ENCODE measurements around the gene GFOD1. TPM values are rescaled to one million over a fixed set of nuclear protein-coding genes. Genes with fewer than 3 reads are reported as not detected.

Gene GFOD1
- total RNA-seq, 1 donor from 2014 or later: 20.2 TPM

GRCh38 chr6:13528777-13529343, 41.5 kb upstream of the GFOD1 start:
- Histone ChIP-seq H3K4me3 (no peak overlapping the region), H3K27ac (no peak overlapping the region), H3K4me1 (peaks cover 23% of the 10 kb centered on the region), H3K36me3 (no peaks in the 10 kb centered on the region), H3K9me3 (no peaks in the 10 kb centered on the region), H3K27me3 (ENCODE audit: low read depth) (no peaks in the 10 kb centered on the region)
- ATAC-seq (no peak), DNase-seq (no peak)
- no peak for TF ChIP-seq CTCF (IDR thresholded peaks at IDR 0.05)
- intact Hi-C loops (cut with DNase I): no loop called here

GRCh38 chr6:13528232-13528631, 40.8 kb upstream of the GFOD1 start:
- DNase-seq: no peak
- Histone ChIP-seq H3K36me3 (no peaks in the 10 kb centered on the region), H3K4me1 (peaks cover 23% of the 10 kb centered on the region), H3K9me3 (no peaks in the 10 kb centered on the region), H3K27me3 (ENCODE audit: low read depth) (no peaks in the 10 kb centered on the region), H3K27ac (no peak overlapping the region), H3K4me3 (no peak overlapping the region)
- TF ChIP-seq CTCF (IDR thresholded peaks at IDR 0.05): no peak
- intact Hi-C loops (cut with DNase I): no loop called here
- no peak for ATAC-seq

GRCh38 chr6:13527671-13528056, 40.3 kb upstream of the GFOD1 start:
- H3K27me3 ChIP-seq (ENCODE audit: low read depth): no peaks in the 10 kb centered on the region
- peak overlapping the region; percentile 73 for H3K27ac ChIP-seq
- H3K4me3 ChIP-seq: no peak overlapping the region
- no peaks in the 10 kb centered on the region for H3K36me3 ChIP-seq
- H3K4me1 ChIP-seq: peaks cover 23% of the 10 kb centered on the region
- DNase-seq (no peak), ATAC-seq (no peak)
- TF ChIP-seq CTCF (IDR thresholded peaks at IDR 0.05): no peak
- intact Hi-C loops (cut with DNase I): no loop called here
- no peaks in the 10 kb centered on the region for H3K9me3 ChIP-seq

GRCh38 chr6:13526727-13527670, 39.6 kb upstream of the GFOD1 start:
- Histone ChIP-seq H3K36me3 (no peaks in the 10 kb centered on the region), H3K4me3 (no peak overlapping the region), H3K9me3 (no peaks in the 10 kb centered on the region), H3K27me3 (ENCODE audit: low read depth) (no peaks in the 10 kb centered on the region), H3K27ac (peak overlapping the region; percentile 73), H3K4me1 (peaks cover 23% of the 10 kb centered on the region)
- intact Hi-C loops (cut with DNase I): no loop called here
- TF ChIP-seq CTCF (IDR thresholded peaks at IDR 0.05): no peak
- DNase-seq (peak; percentile 51), ATAC-seq (peak; percentile 67 to 80)

GRCh38 chr6:13526357-13526726, 38.9 kb upstream of the GFOD1 start:
- intact Hi-C loops (cut with DNase I): no loop called here
- ATAC-seq: no peak
- TF ChIP-seq CTCF (IDR thresholded peaks at IDR 0.05): no peak

More at GRCh38 chr6:13526357-13526726, 38.9 kb upstream of the GFOD1 start:
- Histone ChIP-seq H3K4me1 (peaks cover 23% of the 10 kb centered on the region), H3K27me3 (ENCODE audit: low read depth) (no peaks in the 10 kb centered on the region), H3K9me3 (no peaks in the 10 kb centered on the region), H3K36me3 (no peaks in the 10 kb centered on the region), H3K27ac (peak overlapping the region; percentile 73), H3K4me3 (no peak overlapping the region)
- DNase-seq: no peak

All from lower lobe of right lung (tissue), 2 donors.